ENCODE measurements around the gene MYL11.

The MYL11 gene

DNA sequence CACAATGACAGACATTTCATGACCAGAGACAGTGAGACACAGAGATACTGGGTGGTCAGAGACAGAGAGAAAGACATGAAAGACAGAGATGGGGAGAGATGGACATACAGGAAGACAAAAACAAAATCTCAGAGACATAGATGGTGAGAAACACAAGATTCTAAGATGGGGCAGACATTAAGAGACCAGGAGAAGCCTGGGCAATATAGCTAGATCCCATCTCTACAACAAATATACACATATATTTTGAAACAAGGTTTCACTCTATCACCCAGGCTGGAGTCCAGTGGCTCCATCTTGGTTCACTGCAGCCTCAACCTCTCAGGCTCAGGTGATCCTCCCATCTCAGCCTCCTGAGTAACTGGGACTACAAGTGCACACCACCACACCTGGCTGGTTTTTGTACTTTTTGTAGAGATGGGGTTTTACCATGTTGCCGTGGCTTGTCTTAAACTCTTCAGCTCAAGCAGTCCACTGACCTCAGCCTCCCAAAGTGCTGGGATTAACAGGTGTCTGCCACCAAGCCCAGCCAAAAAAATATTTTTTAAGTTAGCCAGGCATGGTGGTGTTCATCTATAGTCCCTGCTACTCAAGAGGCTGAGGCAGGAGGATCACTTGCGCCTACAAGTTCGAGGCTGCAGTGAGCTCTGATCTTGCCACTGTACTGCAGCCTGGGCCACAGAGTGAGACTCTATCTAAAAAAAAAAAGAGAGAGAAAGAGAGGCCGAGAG lies 5.6 kb downstream of the MYL11 start:
- H3K9me3 ChIP-seq (ENCODE audit: severe bottlenecking): no peaks in the 10 kb centered on the region
- ATAC-seq (ENCODE audit: low read depth) (no peak), DNase-seq (ENCODE audit: low spot score) (no peak)
- H3K36me3 ChIP-seq (ENCODE audit: low read depth): no peaks in the 10 kb centered on the region
- no peak overlapping the region for H3K27ac ChIP-seq (ENCODE audit: poor library complexity, severe bottlenecking)
- no peak for TF ChIP-seq CTCF (IDR thresholded peaks at IDR 0.05; ENCODE audit: poor library complexity, severe bottlenecking)
- no peak overlapping the region for H3K4me3 ChIP-seq (ENCODE audit: severe bottlenecking)
- H3K4me1 ChIP-seq (ENCODE audit: insufficient read depth, poor library complexity, severe bottlenecking): peaks cover 4% of the 10 kb centered on the region
- H3K27me3 ChIP-seq (ENCODE audit: insufficient read depth, poor library complexity, severe bottlenecking): no peaks in the 10 kb centered on the region

- Histone ChIP-seq H3K27me3 (ENCODE audit: insufficient read depth, poor library complexity, severe bottlenecking) (no peaks in the 10 kb centered on the region), H3K4me1 (ENCODE audit: insufficient read depth, poor library complexity, severe bottlenecking) (peaks cover 4% of the 10 kb centered on the region), H3K9me3 (ENCODE audit: severe bottlenecking) (no peaks in the 10 kb centered on the region), H3K4me3 (ENCODE audit: severe bottlenecking) (no peak overlapping the region), H3K36me3 (ENCODE audit: low read depth) (no peaks in the 10 kb centered on the region), H3K27ac (ENCODE audit: poor library complexity, severe bottlenecking) (no peak overlapping the region)
- no peak for TF ChIP-seq CTCF (IDR thresholded peaks at IDR 0.05; ENCODE audit: poor library complexity, severe bottlenecking)
- ATAC-seq (ENCODE audit: low read depth): no peak
- no peak for DNase-seq (ENCODE audit: low spot score)
Measured at GRCh38 chr16:30380803-30381208, 6.2 kb downstream of the MYL11 start.

DNA sequence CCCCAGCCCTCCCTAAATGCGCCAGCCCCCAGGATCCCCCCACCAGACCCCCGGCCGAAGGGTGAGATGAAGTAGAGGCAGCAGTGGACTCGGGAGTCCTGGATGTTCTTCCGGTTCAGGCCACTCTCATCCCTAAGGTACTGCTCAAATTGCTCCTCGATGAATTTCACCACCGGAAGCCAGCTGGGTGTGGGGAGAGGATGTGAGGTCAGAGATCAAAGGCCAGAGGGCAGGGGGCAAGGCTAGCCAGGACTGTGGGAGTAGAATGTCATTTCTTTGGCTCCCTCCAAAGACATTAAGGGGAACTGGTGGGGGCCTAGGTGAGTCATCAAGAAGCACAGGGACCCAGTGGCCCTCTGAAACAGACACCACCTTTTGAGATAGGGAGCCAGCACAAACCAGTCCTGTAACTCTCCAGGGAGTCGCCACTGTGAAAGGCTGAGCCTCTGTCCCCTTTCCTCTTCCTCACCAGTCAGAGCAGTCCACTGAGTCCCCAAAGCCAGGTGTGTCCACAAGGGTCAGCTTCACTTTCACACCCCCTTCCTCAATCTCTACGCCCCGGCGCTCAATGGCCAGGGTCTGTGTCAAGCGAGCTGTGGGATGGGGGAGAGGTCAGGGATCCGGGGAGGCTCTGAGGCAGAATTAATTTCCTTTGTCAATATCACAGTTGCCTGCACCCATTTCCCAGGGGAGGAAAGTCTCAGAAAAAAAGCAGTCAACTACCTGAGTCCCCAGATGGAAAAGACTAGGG lies 6.9 kb downstream of the MYL11 start:
- H3K9me3 ChIP-seq (ENCODE audit: severe bottlenecking): no peaks in the 10 kb centered on the region
- TF ChIP-seq CTCF (IDR thresholded peaks at IDR 0.05; ENCODE audit: poor library complexity, severe bottlenecking): no peak
- DNase-seq (ENCODE audit: low spot score): no peak
- no peaks in the 10 kb centered on the region for H3K27me3 ChIP-seq (ENCODE audit: insufficient read depth, poor library complexity, severe bottlenecking)
- H3K4me3 ChIP-seq (ENCODE audit: severe bottlenecking): no peak overlapping the region
- no peak overlapping the region for H3K27ac ChIP-seq (ENCODE audit: poor library complexity, severe bottlenecking)
- ATAC-seq (ENCODE audit: low read depth): no peak
- no peaks in the 10 kb centered on the region for H3K36me3 ChIP-seq (ENCODE audit: low read depth)
- peaks cover 4% of the 10 kb centered on the region for H3K4me1 ChIP-seq (ENCODE audit: insufficient read depth, poor library complexity, severe bottlenecking)

- no peak within 1 kb of the TSS for H3K4me3 ChIP-seq (ENCODE audit: severe bottlenecking)
- H3K4me1 ChIP-seq (ENCODE audit: insufficient read depth, poor library complexity, severe bottlenecking): peaks cover 2% of the 10 kb centered on the region
- no peak within 1 kb of the TSS for H3K27ac ChIP-seq (ENCODE audit: poor library complexity, severe bottlenecking)
- no peaks in the 10 kb centered on the region for H3K27me3 ChIP-seq (ENCODE audit: insufficient read depth, poor library complexity, severe bottlenecking)
- TF ChIP-seq CTCF (IDR thresholded peaks at IDR 0.05; ENCODE audit: poor library complexity, severe bottlenecking): no peak
- H3K36me3 ChIP-seq (ENCODE audit: low read depth): no peaks in the 10 kb centered on the region
- no peak for DNase-seq (ENCODE audit: low spot score)
- ATAC-seq (ENCODE audit: low read depth): no peak
- H3K9me3 ChIP-seq (ENCODE audit: severe bottlenecking): no peaks in the 10 kb centered on the region
Measured at GRCh38 chr16:30382111-30382881, 7.7 kb downstream of the MYL11 start, which contains the start of gene SEPTIN1. Gene SEPTIN1 (minus strand): TSS chr16:30382561. CDS start chr16:30382542, 19 bp downstream.

Measured in RWPE2 (cell line).